GM18526 (cell line): Measurements from ENCODE around the gene CCDC40.

Experiments used
- POLR2A ChIP-seq: IDR thresholded peaks from 3 replicates; pipeline ENCODE4 v1.6.1; 2011; ENCODE audit not compliant: insufficient read length; ENCODE audit errors: extremely low read depth

Gene CCDC40

DNA sequence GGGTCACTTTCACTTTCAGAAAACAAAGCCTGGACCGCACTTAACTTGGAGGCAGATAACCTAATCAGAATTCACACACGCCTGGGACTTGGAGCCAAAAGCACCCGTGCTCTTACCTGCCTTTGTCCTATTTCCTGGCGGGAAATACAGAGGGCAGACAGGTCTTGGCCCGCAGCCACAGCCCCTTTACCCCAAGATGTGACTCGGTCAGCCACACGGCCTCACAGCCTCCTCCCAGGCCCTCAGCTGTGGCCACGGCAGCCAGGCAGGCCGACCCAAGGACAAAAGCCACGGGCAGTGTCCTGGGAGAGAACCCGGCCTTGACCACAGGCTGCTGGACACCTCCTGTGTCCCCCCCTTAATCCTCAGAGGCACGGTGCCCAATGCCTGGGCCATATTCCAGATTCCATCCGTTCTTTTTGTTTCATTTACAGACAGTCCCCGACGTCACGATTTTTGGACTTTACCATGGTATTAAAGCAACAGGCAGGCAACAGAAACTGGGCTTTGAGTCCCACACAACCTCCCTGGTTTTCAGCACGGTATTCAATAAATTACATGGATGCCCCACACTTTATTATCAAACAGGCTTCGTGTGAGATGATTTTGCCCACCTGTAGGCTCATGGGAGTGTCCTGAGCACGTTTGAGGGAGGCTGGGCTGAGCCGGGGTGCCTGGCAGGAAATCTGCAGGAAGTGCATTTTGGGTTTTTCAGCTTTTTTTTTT is 34.8 kb downstream of the CCDC40 start:
- TF ChIP-seq POLR2A: no peak

DNA sequence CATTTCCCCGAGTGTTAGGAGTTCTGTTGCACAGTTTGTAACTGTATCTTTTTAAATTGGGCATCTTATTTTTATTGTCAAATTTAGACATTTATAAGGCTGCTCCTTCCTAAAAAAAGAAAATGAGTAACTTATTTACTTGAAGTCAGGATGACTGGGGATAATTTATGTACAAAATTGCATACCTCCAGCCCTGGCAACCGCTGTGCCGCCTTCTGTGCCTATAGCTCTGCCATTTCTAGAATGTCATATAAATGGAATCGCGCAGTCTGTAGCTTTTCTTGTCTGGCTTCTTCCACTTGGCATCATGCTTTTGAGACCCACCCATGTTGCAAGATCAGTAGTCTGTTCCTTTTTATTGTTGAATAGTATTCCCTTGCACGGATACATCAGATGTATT is 36.0 kb downstream of the CCDC40 start:
- no peak for TF ChIP-seq POLR2A

DNA sequence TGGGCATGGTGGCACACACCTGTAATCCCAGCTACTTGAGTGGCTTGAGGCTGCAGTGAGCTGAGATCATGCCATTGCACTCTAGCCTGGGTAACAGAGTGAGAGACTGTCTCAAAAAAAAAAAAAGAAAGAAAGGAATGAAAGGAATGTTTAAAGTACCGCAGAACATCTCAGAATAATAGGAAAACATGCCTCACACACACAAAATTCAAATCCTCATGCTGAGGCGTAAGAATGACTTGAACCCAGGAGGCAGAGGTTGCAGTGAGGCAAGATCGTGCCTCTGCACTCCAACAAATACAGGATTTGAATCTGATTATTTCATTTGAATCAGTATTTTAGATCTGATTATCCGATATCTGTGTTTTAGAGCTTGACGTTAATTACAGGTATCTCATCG is 43.6 kb downstream of the CCDC40 start:
- TF ChIP-seq POLR2A: no peak

DNA sequence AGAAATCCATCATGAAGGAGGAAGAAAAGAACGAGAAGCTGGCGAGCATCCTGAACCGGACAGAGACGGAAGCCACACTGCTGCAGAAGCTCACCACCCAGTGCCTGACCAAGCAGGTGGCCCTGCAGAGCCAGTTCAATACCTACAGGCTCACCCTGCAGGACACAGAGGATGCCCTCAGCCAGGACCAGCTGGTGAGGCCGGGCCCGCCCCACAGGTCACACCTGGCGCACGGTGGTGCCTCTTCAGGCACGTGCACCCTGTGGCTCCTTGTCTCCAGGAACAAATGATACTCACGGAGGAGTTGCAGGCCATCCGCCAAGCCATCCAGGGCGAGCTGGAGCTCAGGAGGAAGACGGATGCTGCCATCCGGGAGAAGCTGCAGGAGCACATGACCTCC is 45.2 kb downstream of the CCDC40 start:
- no peak for TF ChIP-seq POLR2A

DNA sequence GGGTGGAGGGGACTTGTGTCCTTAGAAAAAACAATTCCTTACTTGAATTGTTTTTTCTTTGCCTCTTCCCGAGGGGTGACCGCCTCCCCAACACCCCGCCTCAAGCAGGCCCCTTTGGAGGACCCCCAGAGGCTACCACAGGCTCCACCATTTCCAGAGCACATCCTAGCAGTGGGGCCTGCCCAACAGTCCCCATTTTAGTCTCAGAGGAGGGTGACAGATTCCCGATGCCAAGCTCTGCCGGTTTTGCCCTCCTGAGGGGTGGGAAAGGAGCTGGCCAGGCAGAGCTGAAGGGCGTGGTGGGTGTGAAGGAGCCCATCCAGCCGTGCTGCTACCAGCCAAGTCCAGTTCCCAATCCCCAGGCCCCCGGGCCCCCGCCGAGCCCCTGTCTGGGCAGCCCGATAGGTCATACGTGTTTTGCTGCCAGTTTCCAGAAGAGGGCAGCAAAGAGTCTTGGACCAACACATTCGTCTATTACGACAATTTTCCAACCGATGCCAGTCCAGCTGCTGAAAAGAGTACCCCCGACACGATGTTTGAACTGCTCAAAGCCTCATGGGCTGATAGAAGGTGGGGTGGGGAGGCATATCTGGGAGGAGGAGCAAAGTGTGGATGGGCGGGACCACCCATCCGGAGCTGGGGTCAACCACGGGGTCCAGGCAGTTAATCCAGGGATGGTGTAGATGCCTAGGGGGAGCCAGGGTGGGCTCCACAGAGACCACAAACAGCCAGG is 46.1 kb downstream of the CCDC40 start:
- no peak for TF ChIP-seq POLR2A

DNA sequence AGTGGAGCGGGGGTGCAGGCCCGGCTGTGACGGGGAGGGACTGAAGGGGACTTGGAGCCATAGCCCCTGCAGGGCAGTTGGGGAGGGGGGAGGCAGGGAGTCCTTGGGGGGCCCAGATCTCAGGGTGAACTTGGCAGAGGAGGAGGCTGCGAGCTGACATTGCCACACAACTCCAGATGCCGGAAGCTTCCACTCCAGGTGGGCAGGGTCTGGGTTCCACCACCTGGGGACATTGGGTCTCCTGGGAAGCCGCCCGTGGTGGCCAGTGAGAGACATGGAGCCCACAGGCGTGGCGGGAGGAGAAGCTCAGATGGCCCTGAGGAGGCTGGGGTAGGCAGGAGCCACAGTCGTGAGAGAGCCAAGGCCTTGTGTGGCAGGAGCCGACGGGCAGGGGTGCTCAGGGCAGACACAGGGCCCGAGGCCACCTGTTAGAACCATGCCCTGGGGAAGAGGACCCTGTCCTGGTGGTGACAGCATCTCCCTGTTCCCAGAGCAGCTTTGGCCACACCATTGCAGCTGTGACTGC is 46.8 kb downstream of the CCDC40 start:
- TF ChIP-seq POLR2A: no peak

DNA sequence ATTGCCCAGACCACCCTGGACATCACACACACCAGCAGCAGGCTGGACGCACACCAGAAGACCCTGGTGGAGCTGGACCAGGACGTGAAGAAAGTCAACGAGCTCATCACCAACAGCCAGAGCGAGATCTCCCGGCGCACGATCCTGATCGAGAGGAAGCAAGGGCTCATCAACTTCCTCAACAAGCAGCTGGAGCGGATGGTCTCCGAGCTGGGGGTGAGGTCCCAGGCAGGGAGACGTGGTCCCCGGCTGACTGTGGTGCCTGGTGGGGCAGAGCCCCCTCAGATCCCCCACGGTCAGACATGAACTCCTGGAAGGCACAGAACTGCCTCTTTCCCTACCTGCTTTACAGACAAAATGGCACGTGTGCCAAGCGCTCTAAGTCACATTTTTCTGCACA is 48.3 kb downstream of the CCDC40 start:
- no peak for TF ChIP-seq POLR2A

DNA sequence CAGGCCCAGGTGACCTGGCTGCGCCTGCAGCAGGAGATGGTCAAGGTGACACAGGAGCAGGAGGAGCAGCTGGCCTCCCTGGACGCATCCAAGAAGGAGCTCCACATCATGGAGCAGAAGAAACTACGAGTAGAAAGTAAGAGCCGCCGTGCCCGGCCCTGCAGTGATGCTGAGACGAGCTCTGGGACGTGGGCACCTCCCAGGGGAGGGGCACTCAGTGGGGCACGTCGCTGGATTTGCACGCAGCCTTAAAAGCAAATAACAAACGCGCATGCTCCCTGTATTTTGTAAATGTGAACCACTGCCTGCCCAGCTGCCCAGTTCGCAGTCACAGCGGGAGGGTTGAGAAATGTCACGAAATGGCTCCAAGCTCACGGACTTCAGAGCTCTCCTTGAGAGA is 49.6 kb downstream of the CCDC40 start:
- TF ChIP-seq POLR2A: no peak

DNA sequence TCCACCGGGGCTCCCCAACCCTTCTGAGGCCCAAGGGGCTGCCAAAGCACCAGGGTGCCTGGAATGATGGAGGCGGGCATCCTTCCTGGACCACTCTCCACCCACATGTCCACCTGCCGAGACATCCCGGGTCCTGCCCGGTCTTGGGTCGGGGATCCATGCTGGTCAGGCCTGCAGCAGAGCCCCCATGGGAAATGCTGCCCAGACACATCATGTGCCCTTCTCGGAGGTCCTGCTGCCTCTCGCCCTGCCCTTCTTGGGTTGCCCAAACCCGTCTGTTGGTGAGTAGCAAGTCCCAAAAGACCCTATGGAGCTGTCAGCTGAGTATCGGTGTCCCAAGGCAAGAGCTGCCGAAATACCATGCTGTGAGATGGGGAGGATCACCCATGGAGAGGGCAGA is 50.2 kb downstream of the CCDC40 start:
- TF ChIP-seq POLR2A: no peak

DNA sequence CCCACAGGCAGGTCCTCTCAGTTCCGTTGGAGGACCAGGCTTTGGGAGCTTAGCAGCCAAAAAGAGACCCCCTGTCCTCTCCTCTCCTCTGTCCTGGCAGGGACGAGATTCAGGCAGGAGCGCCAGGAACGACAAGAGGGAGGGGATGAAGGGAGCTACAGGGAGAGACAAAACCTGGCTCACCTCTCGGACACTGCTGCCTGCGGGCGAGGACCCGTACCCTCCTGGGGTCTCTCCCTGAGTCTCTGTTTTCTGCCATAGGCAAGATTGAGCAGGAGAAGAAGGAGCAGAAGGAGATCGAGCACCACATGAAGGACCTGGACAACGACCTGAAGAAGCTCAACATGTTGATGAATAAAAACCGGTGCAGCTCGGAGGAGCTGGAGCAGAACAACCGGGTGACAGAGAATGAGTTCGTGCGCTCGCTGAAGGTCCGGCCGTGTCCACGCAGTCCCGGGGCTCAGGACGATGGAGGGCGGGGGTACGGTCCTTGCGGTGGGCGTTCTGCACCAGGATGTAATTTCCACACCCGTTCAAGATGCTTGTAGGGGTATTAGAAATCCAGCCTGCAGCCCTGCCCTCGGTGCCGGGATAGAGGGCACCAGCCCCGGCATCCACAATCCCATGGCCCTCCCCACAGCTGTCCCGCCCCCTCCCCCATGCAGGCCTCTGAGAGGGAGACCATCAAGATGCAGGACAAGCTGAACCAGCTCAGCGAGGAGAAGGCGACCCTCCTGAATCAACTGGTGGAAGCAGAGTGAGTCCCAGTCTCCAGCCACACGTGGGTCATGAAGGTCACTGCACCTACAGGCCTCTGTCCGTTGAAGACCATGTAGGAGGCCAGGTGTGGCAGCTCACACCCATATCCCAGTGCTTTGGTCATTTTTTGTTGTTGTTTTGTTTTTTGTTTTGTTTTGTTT is 51.2 kb downstream of the CCDC40 start:
- TF ChIP-seq POLR2A: no peak

DNA sequence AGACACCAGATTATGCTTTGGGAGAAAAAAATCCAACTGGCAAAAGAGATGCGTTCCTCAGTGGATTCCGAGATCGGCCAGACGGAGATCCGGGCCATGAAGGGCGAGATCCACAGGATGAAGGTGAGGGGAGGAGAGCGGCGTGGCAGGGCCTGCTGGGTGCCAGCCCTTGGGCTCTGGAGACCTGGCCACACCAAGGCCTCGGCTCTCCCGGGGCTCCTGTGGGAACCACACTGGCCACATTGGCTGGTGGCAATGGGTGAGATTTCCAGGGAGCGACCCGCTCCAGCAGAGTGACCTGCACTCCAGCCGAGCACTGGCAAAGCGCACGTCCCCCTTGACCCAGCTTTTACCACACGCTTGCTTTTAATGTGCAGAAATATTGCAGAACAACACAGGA is 53.3 kb downstream of the CCDC40 start:
- TF ChIP-seq POLR2A: no peak

DNA sequence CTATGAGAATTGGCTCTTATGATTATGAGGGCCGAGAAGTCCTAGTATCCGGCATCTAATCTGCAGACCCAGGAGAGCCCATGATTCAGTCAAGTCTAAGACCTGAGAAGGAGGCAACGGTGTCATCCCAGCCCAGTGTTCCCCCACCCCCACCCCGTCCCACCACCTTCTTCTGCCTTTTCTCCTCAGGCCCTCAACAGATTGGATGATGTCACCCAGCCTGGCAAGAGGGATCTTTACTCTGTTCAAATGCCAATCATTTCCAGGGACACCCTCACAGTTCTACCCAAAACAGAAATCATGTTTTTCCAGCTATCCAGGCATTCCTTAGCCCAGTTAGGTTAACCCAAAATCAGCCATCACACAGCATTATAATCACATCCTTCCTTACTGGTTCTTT is 54.9 kb downstream of the CCDC40 start:
- TF ChIP-seq POLR2A: no peak

DNA sequence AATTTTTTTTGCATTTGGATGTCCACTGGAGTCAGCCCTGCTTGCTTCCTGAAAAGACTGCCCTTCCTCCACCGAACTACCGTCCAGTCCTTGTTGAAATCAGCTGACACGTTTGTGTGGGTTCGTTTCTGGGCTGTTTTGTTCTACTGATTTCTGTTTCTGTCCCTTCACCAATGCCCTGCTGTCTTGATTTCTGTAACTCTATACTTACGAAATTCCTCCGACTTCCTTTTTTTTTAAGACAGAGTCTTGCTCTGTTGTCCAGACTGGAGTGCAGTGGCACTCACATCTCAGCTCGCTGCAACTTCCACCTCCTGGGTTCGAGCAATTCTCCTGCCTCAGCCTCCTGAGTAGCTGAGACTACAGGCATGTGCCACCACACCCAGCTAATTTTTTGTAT is 56.5 kb downstream of the CCDC40 start:
- TF ChIP-seq POLR2A: no peak

DNA sequence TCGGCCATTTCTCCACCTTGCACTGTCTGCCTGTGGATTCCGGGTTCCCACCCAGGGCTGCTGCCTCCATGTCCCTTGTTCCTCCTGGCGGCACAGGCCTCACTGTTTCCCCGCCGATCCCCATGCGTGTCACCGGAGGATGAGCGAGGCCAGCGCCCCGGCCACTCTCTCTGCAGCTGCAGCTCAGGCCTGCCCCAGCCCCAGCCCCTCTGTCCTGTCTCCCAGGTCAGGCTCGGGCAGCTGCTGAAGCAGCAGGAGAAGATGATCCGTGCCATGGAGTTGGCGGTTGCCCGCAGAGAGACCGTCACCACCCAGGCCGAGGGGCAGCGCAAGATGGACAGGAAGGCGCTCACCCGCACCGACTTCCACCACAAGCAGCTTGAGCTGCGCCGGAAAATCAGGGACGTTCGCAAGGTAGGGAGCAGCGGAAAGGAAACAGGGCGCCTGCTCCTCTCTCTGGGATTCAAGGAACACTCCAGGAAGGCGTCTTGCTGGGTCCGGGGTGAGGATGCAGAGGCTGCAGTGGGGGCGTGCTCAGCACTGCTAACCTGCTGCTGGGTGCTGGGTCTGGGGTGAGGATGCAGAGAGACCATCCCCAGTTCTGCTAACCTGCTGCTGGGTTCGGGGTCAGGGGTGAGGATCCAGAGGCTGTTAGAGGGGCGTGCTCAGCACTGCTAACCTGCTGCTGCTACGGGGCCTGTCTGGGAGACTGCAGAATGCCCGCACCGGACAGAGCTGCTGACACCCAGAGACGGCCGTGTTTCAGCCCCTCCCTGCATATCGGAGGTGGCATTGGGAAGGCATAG is 58.8 kb downstream of the CCDC40 start:
- no peak for TF ChIP-seq POLR2A

DNA sequence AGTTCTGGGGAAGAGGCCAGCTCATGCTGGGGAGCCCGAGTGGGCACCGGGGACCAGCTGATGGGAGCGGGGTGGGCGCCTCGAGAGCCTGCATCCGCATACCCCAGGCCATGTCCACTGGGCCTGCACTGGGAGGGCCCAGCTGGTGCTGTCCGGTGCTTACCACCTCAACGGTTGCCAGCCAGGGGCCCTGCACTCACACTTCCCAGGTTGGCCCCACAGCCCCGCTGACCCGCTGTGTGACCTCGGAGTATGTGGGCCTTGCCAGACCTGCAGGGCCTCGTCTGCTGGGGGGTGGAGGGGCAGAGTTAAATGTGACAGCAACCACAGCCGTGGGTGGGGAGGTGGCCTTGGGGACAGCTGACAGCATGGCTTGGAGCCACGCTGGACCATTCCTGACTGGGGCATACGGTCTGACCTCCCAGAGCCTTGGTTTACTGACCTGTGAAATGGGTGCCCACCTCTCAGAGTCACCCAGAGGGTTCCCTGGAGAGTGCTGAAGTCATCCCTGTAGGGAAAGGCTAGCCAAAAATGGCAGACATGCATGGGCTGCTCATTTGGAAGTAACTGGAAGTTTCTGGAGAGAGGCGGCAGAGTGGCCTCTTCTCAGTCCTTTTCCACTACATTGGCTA is 59.5 kb downstream of the CCDC40 start:
- TF ChIP-seq POLR2A: no peak

DNA sequence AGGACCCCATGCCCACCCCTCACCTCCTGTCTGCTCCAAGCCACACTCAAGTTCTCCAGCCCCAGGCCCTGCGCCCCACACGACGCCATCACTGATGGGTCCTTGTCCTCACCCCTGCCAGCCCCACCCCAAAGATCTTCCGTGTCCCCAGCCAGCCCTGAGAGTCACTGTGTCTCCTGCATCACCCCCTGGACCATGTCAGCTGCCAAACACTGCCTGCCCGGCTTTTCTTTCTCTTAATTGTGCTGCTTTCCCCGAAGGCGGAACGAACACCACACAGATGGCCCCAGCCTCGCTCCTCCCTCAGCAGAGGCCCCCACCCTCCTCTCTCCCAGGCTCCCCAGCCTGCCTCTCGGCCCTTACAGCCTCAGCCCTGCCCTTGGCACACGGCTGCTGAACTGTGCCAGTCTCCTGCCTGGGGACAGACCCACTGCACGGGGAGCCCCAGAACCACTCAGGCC is 60.1 kb downstream of the CCDC40 start:
- TF ChIP-seq POLR2A: no peak
